Effector CD8-positive, alpha-beta T cell (primary cell): ENCODE measurements around the gene HM13.
"Not testable (repeated sequence)": the region's sequence is repeated elsewhere in the genome, so short reads cannot be mapped to it uniquely, and the experiment has no call there.

Experiments
- DNase-seq: peaks from one replicate; lab custom pipeline; 2025; lab: John Stamatoyannopoulos, UW

Gene HM13

GRCh38 chr20:31500527-31500926 lies 13.7 kb upstream of the HM13 start:
- no peak for DNase-seq

GRCh38 chr20:31502884-31503673 lies 11.2 kb upstream of the HM13 start:
- DNase-seq: peak; percentile 64

- DNase-seq: no peak
These were observed 8.3 kb upstream of the HM13 start for GRCh38 chr20:31505903-31506302.

- no peak for DNase-seq
These were observed 5.6 kb upstream of the HM13 start for GRCh38 chr20:31508517-31509244.

- no peak for DNase-seq
These were observed 981 bp downstream of the HM13 start for GRCh38 chr20:31515072-31515774.

- DNase-seq: no peak
These were observed 1.5 kb downstream of the HM13 start for GRCh38 chr20:31515775-31516107.

- DNase-seq: no peak
These were observed 1.9 kb downstream of the HM13 start for GRCh38 chr20:31516166-31516565.

GRCh38 chr20:31516651-31517050 lies 2.4 kb downstream of the HM13 start:
- no peak for DNase-seq

GRCh38 chr20:31517373-31517772 lies 3.1 kb downstream of the HM13 start:
- no peak for DNase-seq

- DNase-seq: not testable (repeated sequence)
These were observed 7.0 kb downstream of the HM13 start for GRCh38 chr20:31521267-31521666.

GRCh38 chr20:31522731-31523130 lies 8.5 kb downstream of the HM13 start:
- DNase-seq: no peak

- no peak for DNase-seq
These were observed 9.4 kb downstream of the HM13 start for GRCh38 chr20:31523361-31524283.

GRCh38 chr20:31527266-31527665 lies 13.0 kb downstream of the HM13 start:
- no peak for DNase-seq

GRCh38 chr20:31535298-31535697 lies 21.1 kb downstream of the HM13 start:
- DNase-seq: no peak

- no peak for DNase-seq
These were observed 22.3 kb downstream of the HM13 start for GRCh38 chr20:31536575-31536974.

GRCh38 chr20:31537116-31537871 lies 23.1 kb downstream of the HM13 start:
- DNase-seq: no peak

GRCh38 chr20:31537890-31538289 lies 23.6 kb downstream of the HM13 start:
- no peak for DNase-seq

- no peak for DNase-seq
These were observed 24.1 kb downstream of the HM13 start for GRCh38 chr20:31538326-31538725.

- not testable (repeated sequence) for DNase-seq
These were observed 25.4 kb downstream of the HM13 start for GRCh38 chr20:31539636-31540035.

GRCh38 chr20:31540406-31540805 lies 26.2 kb downstream of the HM13 start:
- DNase-seq: no peak
